ENCODE measurements around the gene POGZ.

The POGZ gene

GRCh38 chr1:151459331-151460046 is at the start of gene POGZ:
Gene POGZ (minus strand): TSS chr1:151459494. CDS start chr1:151442204, 17,290 bp downstream.
- peak; percentile 94 to 95 for DNase-seq

- DNase-seq = no peak
Observed at GRCh38 chr1:151508833-151509232, 49.5 kb upstream of the POGZ start.

GRCh38 chr1:151504759-151505158 is 45.5 kb upstream of the POGZ start:
- no peak for DNase-seq

GRCh38 chr1:151504252-151504651 is 45.0 kb upstream of the POGZ start:
- no peak for DNase-seq

- DNase-seq = no peak
Observed at GRCh38 chr1:151502859-151503780, 43.8 kb upstream of the POGZ start.

GRCh38 chr1:151502035-151502700 is 42.9 kb upstream of the POGZ start:
- DNase-seq = no peak

- no peak for DNase-seq
Observed at GRCh38 chr1:151501474-151501873, 42.2 kb upstream of the POGZ start.

GRCh38 chr1:151499930-151500329 is 40.6 kb upstream of the POGZ start:
- no peak for DNase-seq

GRCh38 chr1:151499365-151499764 is 40.1 kb upstream of the POGZ start:
- no peak for DNase-seq

- DNase-seq = no peak
Observed at GRCh38 chr1:151495316-151495715, 36.0 kb upstream of the POGZ start.

GRCh38 chr1:151494741-151495281 is 35.5 kb upstream of the POGZ start:
- DNase-seq = no peak

GRCh38 chr1:151493042-151493441 is 33.7 kb upstream of the POGZ start:
- no peak for DNase-seq

- no peak for DNase-seq
Observed at GRCh38 chr1:151492120-151492519, 32.8 kb upstream of the POGZ start.

GRCh38 chr1:151491641-151492040 is 32.3 kb upstream of the POGZ start:
- no peak for DNase-seq

- DNase-seq = no peak
Observed at GRCh38 chr1:151486557-151486956, 27.3 kb upstream of the POGZ start.

GRCh38 chr1:151485685-151486255 is 26.5 kb upstream of the POGZ start:
- no peak for DNase-seq

GRCh38 chr1:151482017-151482416 is 22.7 kb upstream of the POGZ start:
- DNase-seq = no peak

- no peak for DNase-seq
Observed at GRCh38 chr1:151479462-151479861, 20.2 kb upstream of the POGZ start.

- DNase-seq = no peak
Observed at GRCh38 chr1:151478923-151479322, 19.6 kb upstream of the POGZ start.

GRCh38 chr1:151478140-151478812 is 19.0 kb upstream of the POGZ start:
- no peak for DNase-seq

- no peak for DNase-seq
Observed at GRCh38 chr1:151477066-151477465, 17.8 kb upstream of the POGZ start.

GRCh38 chr1:151476083-151476482 is 16.8 kb upstream of the POGZ start:
- no peak for DNase-seq
